ENCODE measurements around the gene TBC1D1.

The TBC1D1 gene

GRCh38 chr4:38097818-38098217 lies 206.9 kb downstream of the TBC1D1 start:
- DNase-seq (ENCODE audit: low spot score): no peak

GRCh38 chr4:38099020-38099600 lies 208.2 kb downstream of the TBC1D1 start:
- in situ Hi-C loops (cut with MboI; ENCODE audit: low pct_unique_long_range_greater_than_20kb, low sequenced_read_pairs, unreplicated experiment): no loop called here
- no peak for DNase-seq (ENCODE audit: low spot score)
- TF ChIP-seq CTCF (IDR thresholded peaks at IDR 0.05; ENCODE audit: extremely low read depth, insufficient read depth, missing control alignments): no peak

More at GRCh38 chr4:38097818-38098217, 206.9 kb downstream of the TBC1D1 start:
- in situ Hi-C loops (cut with MboI; ENCODE audit: low pct_unique_long_range_greater_than_20kb, low sequenced_read_pairs, unreplicated experiment): no loop called here
- no peak for TF ChIP-seq CTCF (IDR thresholded peaks at IDR 0.05; ENCODE audit: extremely low read depth, insufficient read depth, missing control alignments)

GRCh38 chr4:38099908-38100407 lies 209.1 kb downstream of the TBC1D1 start:
- no peak for DNase-seq (ENCODE audit: low spot score)
- TF ChIP-seq CTCF (IDR thresholded peaks at IDR 0.05; ENCODE audit: extremely low read depth, insufficient read depth, missing control alignments): no peak
- in situ Hi-C loops (cut with MboI; ENCODE audit: low pct_unique_long_range_greater_than_20kb, low sequenced_read_pairs, unreplicated experiment): no loop called here

- in situ Hi-C loops (cut with MboI; ENCODE audit: low pct_unique_long_range_greater_than_20kb, low sequenced_read_pairs, unreplicated experiment): no loop called here
- no peak for TF ChIP-seq CTCF (IDR thresholded peaks at IDR 0.05; ENCODE audit: extremely low read depth, insufficient read depth, missing control alignments)
- no peak for DNase-seq (ENCODE audit: low spot score)
These were observed 209.8 kb downstream of the TBC1D1 start for GRCh38 chr4:38100474-38101255.

- in situ Hi-C loops (cut with MboI; ENCODE audit: low pct_unique_long_range_greater_than_20kb, low sequenced_read_pairs, unreplicated experiment): no loop called here
These were observed 210.7 kb downstream of the TBC1D1 start for GRCh38 chr4:38101563-38101962.

More at GRCh38 chr4:38101563-38101962, 210.7 kb downstream of the TBC1D1 start:
- no peak for DNase-seq (ENCODE audit: low spot score)
- TF ChIP-seq CTCF (IDR thresholded peaks at IDR 0.05; ENCODE audit: extremely low read depth, insufficient read depth, missing control alignments): no peak

All from GM13977 (cell line).